Measurements from ENCODE around the gene KRTAP1-3. TPM values are rescaled to one million over a fixed set of nuclear protein-coding genes. Genes with fewer than 3 reads are reported as not detected.

Gene KRTAP1-3
- polyA plus RNA-seq, 2 of the 4 experiments (the other 2 are of a cell fraction) = not detected

GRCh38 chr17:41018541-41018940 lies 16.1 kb downstream of the KRTAP1-3 start:
- CTCF ChIA-PET = interaction anchor here (0.7 to 1.5 kb wide), 5 partner anchors 9 to 310 kb away, joined by 3 to 4 read pairs (median 3); partner anchors contain the start of gene KRTAP3-3
- H3K27ac ChIP-seq = no peak overlapping the region
- POLR2A ChIA-PET = no interaction called here
- TF ChIP-seq HDAC2 (IDR thresholded peaks at IDR 0.05) (no peak), FOXS1 (CRISPR knock-in tag; IDR thresholded peaks at IDR 0.05) (no peak), RFX5 (IDR thresholded peaks at IDR 0.05) (no peak), MAZ (IDR thresholded peaks at IDR 0.05; ENCODE audit: borderline replicate concordance, low read depth, low read length) (no peak), CEBPB (IDR thresholded peaks at IDR 0.05) (no peak), HOXB5 (CRISPR knock-in tag; IDR thresholded peaks at IDR 0.05) (no peak), SREBF2 (IDR thresholded peaks at IDR 0.05) (no peak), MAX (IDR thresholded peaks at IDR 0.05) (no peak), ESRRA (IDR thresholded peaks at IDR 0.05; ENCODE audit: borderline replicate concordance, low read length) (no peak), POLR2AphosphoS2 (conservative IDR thresholded peaks at IDR 0.05; ENCODE audit: low read length) (no peak), KDM5A (IDR thresholded peaks at IDR 0.05) (no peak), E2F6 (IDR thresholded peaks at IDR 0.05; ENCODE audit: borderline replicate concordance, low read depth) (no peak), ZC3H11A (IDR thresholded peaks at IDR 0.05) (no peak), HMGXB4 (CRISPR knock-in tag; IDR thresholded peaks at IDR 0.05; ENCODE audit: borderline replicate concordance) (no peak), BCL3 (IDR thresholded peaks at IDR 0.05) (no peak), ZNF302 (CRISPR knock-in tag; IDR thresholded peaks at IDR 0.05) (no peak)
- H3K4me1 ChIP-seq = peaks cover 15% of the 10 kb centered on the region; the same call in 1 of the 3 replicates
- FAIRE-seq (peak; percentile 72), DNase-seq (ENCODE audit: low read depth in 1 of 2, low spot score in 1 of 2) (no peak), ATAC-seq (no peak)
- H3K9me3 ChIP-seq = no peaks in the 10 kb centered on the region
- no peak overlapping the region for H3K4me3 ChIP-seq
- no peak overlapping the region for H3K4me2 ChIP-seq
- 87% methylated on average over 3 of the region's 3 CpGs for whole genome bisulfite sequencing (ENCODE audit: missing lambda C conversion rate)

GRCh38 chr17:41016578-41017215 lies 18.0 kb downstream of the KRTAP1-3 start:
- WGBS (ENCODE audit: missing lambda C conversion rate) = 80% methylated on average over 13 of the region's 13 CpGs
- FAIRE-seq (no peak), ATAC-seq (no peak; a peak in 1 of 6 replicates), DNase-seq (ENCODE audit: low read depth in 1 of 2, low spot score in 1 of 2) (no peak)
- ChIA-PET CTCF (interaction anchor here (1.3 to 1.9 kb wide), 4 partner anchors 9 to 12 kb away, joined by 4 to 5 read pairs (median 4); no protein-coding TSS in a partner anchor), POLR2A (no interaction called here)
- peaks cover 19% of the 10 kb centered on the region; the same call in 1 of the 3 replicates for H3K4me1 ChIP-seq
- H3K9me3 ChIP-seq = no peaks in the 10 kb centered on the region
- TF ChIP-seq JUNB (IDR thresholded peaks at IDR 0.05) = no peak
- no peak overlapping the region for H3K27ac ChIP-seq
- no peak overlapping the region for H3K4me3 ChIP-seq
- no peak overlapping the region for H3K4me2 ChIP-seq

- Histone ChIP-seq H3K27ac (no peak overlapping the region), H3K4me3 (no peak overlapping the region), H3K9me3 (no peaks in the 10 kb centered on the region), H3K4me1 (peaks cover 17% of the 10 kb centered on the region; the same call in 1 of the 3 replicates), H3K4me2 (no peak overlapping the region)
- ATAC-seq = no peak
- CTCF ChIA-PET = interaction anchor here (0.5 to 1.9 kb wide), 6 partner anchors 8 to 38 kb away, joined by 3 to 5 read pairs (median 4); no protein-coding TSS in a partner anchor
- POLR2A ChIA-PET = no interaction called here
- no peak for TF ChIP-seq NR3C1 (IDR thresholded peaks at IDR 0.05)
- TF ChIP-seq BCL3 (IDR thresholded peaks at IDR 0.05) = no peak
- no peak for TF ChIP-seq CHD2 (IDR thresholded peaks at IDR 0.05; ENCODE audit: low read length, partially characterized antibody)
- no peak for TF ChIP-seq NFE2L2 (conservative IDR thresholded peaks at IDR 0.05; ENCODE audit: low read length)
- no peak for TF ChIP-seq CEBPB (IDR thresholded peaks at IDR 0.05)
- TF ChIP-seq PBX3 (IDR thresholded peaks at IDR 0.05) = no peak
- TF ChIP-seq RCOR1 (IDR thresholded peaks at IDR 0.05; ENCODE audit: low read depth, low read length) = no peak
- TF ChIP-seq E2F6 (IDR thresholded peaks at IDR 0.05; ENCODE audit: borderline replicate concordance, low read depth) = no peak
- TF ChIP-seq HMGXB4 (CRISPR knock-in tag; IDR thresholded peaks at IDR 0.05; ENCODE audit: borderline replicate concordance) = no peak
- no peak for FAIRE-seq
- WGBS (ENCODE audit: missing lambda C conversion rate) = 49% methylated on average over 7 of the region's 7 CpGs
- no peak for DNase-seq (ENCODE audit: low read depth in 1 of 2, low spot score in 1 of 2)
These were observed 19.2 kb downstream of the KRTAP1-3 start for GRCh38 chr17:41015454-41015853.
